DMS79 (cell line): Measurements from ENCODE around the gene TUT1.
"Not testable (repeated sequence)": the region's sequence is repeated elsewhere in the genome, so short reads cannot be mapped to it uniquely, and the experiment has no call there.

ENCODE experiments used
- DNase-seq: peaks from one replicate; lab custom pipeline; 2025; lab: John Stamatoyannopoulos, UW

TUT1 gene, protein sequence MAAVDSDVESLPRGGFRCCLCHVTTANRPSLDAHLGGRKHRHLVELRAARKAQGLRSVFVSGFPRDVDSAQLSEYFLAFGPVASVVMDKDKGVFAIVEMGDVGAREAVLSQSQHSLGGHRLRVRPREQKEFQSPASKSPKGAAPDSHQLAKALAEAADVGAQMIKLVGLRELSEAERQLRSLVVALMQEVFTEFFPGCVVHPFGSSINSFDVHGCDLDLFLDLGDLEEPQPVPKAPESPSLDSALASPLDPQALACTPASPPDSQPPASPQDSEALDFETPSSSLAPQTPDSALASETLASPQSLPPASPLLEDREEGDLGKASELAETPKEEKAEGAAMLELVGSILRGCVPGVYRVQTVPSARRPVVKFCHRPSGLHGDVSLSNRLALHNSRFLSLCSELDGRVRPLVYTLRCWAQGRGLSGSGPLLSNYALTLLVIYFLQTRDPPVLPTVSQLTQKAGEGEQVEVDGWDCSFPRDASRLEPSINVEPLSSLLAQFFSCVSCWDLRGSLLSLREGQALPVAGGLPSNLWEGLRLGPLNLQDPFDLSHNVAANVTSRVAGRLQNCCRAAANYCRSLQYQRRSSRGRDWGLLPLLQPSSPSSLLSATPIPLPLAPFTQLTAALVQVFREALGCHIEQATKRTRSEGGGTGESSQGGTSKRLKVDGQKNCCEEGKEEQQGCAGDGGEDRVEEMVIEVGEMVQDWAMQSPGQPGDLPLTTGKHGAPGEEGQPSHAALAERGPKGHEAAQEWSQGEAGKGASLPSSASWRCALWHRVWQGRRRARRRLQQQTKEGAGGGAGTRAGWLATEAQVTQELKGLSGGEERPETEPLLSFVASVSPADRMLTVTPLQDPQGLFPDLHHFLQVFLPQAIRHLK

GRCh38 chr11:62591448-62592145 lies at the start of gene TUT1:
Gene TUT1 (minus strand): TSS chr11:62591523. CDS start chr11:62591485, 38 bp downstream.
- peak; percentile 99 for DNase-seq

DNA sequence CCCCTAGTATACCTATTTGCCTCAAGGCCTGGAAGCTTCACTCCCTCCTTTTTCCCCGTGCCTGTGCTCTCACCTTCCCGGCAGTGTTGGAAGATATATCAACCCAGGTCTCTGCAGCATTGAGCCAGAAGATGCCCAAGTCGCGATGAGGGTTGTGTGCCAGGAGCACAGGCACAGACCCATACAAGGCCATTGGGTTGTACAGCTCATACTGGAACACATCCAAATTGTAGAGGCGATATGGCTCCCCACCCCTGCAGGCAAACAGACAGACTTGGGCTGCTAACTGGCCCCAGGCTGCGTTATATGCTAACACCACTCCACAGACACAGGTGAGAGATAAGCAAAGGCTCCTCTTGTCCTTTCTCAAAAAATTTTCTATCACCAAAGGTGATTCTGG lies 41.2 kb upstream of the TUT1 start:
- no peak for DNase-seq

GRCh38 chr11:62627713-62628112 lies 36.4 kb upstream of the TUT1 start:
- no peak for DNase-seq

DNA sequence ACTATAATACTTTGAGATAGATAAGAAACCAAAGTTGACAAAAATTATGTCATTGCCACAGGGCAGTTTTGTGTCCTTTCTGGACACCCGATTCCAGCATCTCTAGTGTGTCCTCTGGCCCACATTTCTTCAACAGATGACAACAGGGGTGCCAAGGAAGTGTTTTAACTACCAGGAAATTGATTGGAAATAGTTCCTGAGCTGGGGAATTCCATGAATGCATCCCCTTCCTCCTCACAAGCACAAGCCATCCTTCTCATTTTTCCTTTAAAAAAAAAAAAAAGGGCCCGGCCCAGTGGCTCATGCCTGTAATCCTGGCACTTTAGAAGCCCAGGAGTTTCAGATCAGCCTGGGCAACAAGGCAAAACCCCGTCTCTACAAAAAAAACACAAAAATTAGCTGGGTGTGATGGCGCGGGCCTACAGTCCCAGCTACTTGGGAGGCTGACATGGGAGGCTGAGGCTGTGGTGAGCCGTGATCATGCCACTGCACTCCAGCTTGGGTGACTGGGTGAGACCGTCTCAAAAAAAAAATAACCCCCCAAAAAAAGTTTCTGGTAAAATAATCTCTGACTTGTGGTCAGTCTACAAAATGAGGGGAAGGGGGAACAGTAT lies 31.3 kb upstream of the TUT1 start:
- no peak for DNase-seq

GRCh38 chr11:62621567-62622470 lies 30.5 kb upstream of the TUT1 start, which contains the start of gene B3GAT3:
Gene B3GAT3 (minus strand): TSS chr11:62621986. CDS start chr11:62621947, 39 bp downstream.
- peak; percentile 99 for DNase-seq

DNA sequence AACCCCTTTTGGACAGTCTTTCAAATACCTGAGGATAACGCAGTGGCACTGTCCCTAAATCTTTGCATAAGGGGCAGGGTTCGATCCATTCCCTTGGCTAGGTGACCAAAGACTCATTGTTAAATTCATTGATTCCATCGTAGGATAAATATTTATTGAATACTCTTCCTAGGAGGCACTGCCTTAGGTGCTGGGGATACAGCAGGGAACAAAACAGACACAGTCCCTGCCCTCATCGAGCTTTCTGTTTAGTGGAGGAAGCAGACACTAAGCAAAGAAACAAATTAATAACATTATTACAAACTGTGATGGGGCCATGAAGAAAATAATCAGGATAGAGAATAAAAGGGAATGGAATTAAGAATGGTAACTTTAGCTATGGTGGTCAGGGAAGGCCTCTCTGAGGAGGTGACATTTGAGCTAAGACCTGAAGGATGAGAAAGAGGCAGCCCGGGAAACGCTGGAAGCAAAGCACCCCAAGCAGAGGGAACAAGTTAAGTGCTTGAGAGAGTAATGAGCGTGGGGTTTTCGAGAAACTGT lies 29.8 kb upstream of the TUT1 start:
- DNase-seq: no peak

GRCh38 chr11:62616957-62617356 lies 25.6 kb upstream of the TUT1 start:
- not testable (repeated sequence) for DNase-seq

DNA sequence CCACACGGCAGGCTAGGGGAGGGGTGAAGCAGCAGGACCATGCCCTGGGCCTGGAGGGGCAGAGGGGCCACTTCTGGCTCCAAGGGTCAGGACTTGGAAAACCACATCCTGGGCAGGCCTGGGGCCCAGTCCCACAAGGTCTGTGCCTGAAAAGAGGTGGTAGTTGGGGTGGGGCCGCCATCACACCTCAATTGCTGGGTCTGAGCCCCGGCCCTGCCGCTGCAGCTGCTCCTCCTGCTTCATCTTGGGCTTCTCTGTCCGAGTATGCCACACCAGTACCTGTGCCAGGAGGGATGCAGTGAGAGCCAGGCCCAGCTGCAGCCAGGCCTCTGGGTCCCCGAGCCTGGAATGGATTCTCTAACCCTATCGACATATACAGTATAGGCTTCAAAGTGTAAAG lies 24.2 kb upstream of the TUT1 start:
- no peak for DNase-seq

DNA sequence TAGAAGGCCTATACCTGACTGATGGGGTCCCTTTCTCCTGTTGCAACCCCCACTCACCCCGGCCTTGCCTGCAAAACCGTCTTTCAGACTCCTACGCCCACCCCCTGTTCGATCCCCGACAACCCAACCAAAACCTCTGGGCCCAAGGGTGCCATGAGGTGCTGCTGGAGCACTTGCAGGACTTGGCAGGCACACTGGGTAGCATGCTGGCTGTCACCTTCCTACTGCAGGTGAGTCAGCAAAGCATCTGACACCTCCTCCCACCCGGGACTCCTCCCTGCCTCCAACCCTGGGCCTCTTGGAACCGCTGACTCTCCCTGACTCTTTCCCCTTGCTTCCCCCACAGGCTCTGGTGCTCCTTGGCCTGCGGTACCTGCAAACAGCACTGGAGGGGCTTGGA lies 23.0 kb upstream of the TUT1 start:
- DNase-seq: no peak

GRCh38 chr11:62613291-62613778 lies 22.0 kb upstream of the TUT1 start:
- DNase-seq: no peak

- DNase-seq: peak; percentile 34
Measured at GRCh38 chr11:62612366-62613290, 21.3 kb upstream of the TUT1 start, which contains the start of the genes EML3 and ROM1. Gene EML3 (minus strand): TSS chr11:62612775. CDS start chr11:62612457, 318 bp downstream. Gene ROM1 (plus strand): TSS chr11:62613257. CDS start chr11:62613282, 25 bp downstream.

DNA sequence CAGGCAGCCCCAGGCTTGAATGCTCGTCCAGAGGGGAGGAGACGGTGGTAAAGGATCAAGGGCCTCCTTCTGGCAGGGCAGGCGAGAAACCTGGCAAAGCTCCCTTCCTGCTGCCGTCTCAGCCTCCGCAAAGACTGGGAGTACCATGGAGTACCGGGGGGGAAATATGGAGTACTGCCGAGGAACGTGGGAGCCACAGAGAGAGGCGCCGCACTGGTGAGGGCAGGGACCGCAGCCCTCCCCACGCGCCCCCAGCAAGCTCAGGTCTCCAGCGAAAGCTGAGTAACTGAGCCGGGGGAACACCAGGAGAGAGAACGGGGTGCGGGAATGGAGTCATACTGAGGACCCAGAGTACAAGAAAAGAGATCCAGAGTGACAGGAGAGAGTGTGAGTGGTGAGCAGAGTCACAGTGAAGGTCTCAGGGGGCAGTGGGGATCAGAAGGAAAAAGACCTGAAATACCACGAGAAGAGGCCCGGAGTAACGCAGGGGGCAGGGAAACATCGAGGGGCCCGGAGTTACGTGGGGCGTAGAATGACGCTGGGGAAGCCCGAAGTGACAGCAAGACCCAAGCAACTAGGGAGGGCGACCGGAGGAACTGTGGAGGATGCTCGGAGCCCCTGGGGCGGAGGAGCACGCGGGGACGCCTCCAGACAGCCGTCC lies 20.5 kb upstream of the TUT1 start:
- DNase-seq: peak; percentile 41

GRCh38 chr11:62610814-62611704 lies 19.7 kb upstream of the TUT1 start:
- DNase-seq: no peak

- DNase-seq: no peak
Measured at GRCh38 chr11:62610403-62610802, 19.1 kb upstream of the TUT1 start.

DNA sequence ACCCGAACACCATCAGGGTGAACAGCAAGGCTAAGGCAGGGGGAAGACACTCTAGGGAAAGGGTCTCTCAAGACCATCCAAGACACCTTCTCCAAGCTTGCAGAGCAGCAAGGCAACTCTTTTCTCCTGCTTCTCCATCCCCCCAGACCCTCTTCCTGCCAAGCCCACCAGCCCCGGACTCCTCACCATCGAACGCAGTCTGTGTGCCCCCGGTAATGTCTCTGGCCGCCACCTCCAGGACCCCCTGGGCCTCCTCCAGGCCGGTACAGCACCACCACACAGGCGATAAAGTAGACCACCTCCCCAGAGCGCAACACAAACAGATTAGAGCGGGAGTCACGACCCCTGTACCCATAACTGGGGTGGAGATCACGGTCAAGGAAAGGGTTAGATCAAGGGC lies 17.5 kb upstream of the TUT1 start:
- no peak for DNase-seq

- DNase-seq: no peak
Measured at GRCh38 chr11:62607714-62608113, 16.4 kb upstream of the TUT1 start.

DNA sequence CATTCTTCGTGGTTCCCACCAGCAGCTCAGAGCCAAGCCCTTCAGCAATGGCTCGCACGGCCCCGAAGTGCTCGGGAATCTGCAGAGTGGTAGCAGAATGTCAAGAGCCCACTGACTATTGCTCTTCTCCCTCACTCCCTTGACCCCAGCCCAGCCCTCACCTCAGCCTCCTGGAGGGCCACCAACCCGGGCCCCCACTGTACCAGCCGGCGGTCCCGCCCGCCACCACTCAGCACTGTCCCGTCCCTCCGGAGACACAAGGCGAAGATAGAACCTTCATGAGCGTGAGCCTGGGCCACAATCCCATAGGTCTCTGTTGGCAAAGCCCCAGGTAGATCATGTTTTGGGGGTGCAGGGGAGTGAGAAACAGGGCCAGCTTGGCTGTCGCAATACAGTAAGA lies 14.6 kb upstream of the TUT1 start:
- DNase-seq: no peak
